GM18868 (cell line): Measurements from ENCODE around the gene FAAH2.
"Not testable (repeated sequence)": the region's sequence is repeated elsewhere in the genome, so short reads cannot be mapped to it uniquely, and the experiment has no call there.

Source experiments
- ATAC-seq: cut with Tn5 transposase; IDR thresholded peaks from one replicate; pipeline ENCODE4 v1.9.1; 2021; ENCODE audit warnings: mild to moderate bottlenecking, moderate library complexity; ENCODE audit not compliant: unreplicated experiment

Gene FAAH2

GRCh38 chrX:57380026-57380796 is 93.7 kb downstream of the FAAH2 start:
- peak; percentile 94 for ATAC-seq

GRCh38 chrX:57394162-57394561 is 107.7 kb downstream of the FAAH2 start:
- ATAC-seq, result not testable (repeated sequence)

GRCh38 chrX:57403191-57403590 is 116.7 kb downstream of the FAAH2 start:
- not testable (repeated sequence) for ATAC-seq

GRCh38 chrX:57406149-57406548 is 119.6 kb downstream of the FAAH2 start:
- ATAC-seq, result no peak

- ATAC-seq, result peak; percentile 70
Observed at GRCh38 chrX:57417827-57418226, 131.3 kb downstream of the FAAH2 start.

GRCh38 chrX:57422289-57422688 is 135.8 kb downstream of the FAAH2 start:
- ATAC-seq, result no peak

GRCh38 chrX:57422790-57423189 is 136.3 kb downstream of the FAAH2 start:
- ATAC-seq, result no peak

GRCh38 chrX:57445076-57445475 is 158.6 kb downstream of the FAAH2 start:
- no peak for ATAC-seq

GRCh38 chrX:57445832-57446231 is 159.3 kb downstream of the FAAH2 start:
- ATAC-seq, result no peak

GRCh38 chrX:57447856-57448255 is 161.3 kb downstream of the FAAH2 start:
- no peak for ATAC-seq

- no peak for ATAC-seq
Observed at GRCh38 chrX:57451426-57452020, 165.0 kb downstream of the FAAH2 start.

GRCh38 chrX:57453901-57454300 is 167.4 kb downstream of the FAAH2 start:
- ATAC-seq, result peak; percentile 87

GRCh38 chrX:57481514-57481913 is 195.0 kb downstream of the FAAH2 start:
- ATAC-seq, result no peak

- no peak for ATAC-seq
Observed at GRCh38 chrX:57516491-57516890, 230.0 kb downstream of the FAAH2 start.

- ATAC-seq, result no peak
Observed at GRCh38 chrX:57519578-57520118, 233.1 kb downstream of the FAAH2 start.

- peak; percentile 84 for ATAC-seq
Observed at GRCh38 chrX:57528670-57529255, 242.3 kb downstream of the FAAH2 start.
